IPS-NIHi11 (cell line): ENCODE data around the gene SAXO1.
"Not testable (repeated sequence)": the region's sequence is repeated elsewhere in the genome, so short reads cannot be mapped to it uniquely, and the experiment has no call there.

Experiments used
- DNase-seq: peaks from one replicate; pipeline ENCODE4 v3.0.0; 2012; ENCODE audit warnings: mixed read lengths, low spot score

The SAXO1 gene

DNA sequence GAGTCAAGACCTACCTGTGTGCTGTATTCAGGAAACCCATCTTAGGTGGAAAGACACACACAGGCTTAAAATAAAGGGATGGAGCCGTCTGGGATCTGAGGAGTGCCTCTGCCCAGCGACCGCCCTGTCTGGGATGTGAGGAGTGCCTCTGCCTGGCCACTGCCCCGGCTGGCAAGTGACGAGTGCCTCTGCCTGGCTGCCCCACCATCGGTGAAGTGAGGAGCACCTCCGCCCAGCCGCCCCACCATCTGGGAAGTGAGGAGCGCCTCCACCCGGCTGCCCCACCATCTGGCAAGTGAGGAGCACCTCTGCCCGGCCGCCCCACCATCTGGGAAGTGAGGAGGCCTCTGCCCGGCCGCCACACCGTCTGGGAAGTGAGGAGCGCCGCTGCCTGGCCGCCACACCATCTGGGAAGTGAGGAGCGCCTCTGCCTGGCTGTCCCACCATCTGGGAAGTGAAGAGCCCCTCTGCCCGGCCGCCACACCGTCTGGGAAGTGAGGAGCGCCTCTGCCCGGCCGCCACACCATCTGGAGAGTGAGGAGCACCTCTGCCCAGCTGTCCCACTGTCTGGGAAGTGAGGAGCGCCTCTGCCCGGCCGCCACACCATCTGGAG, 33.7 kb downstream of the SAXO1 start:
- no peak for DNase-seq

DNA sequence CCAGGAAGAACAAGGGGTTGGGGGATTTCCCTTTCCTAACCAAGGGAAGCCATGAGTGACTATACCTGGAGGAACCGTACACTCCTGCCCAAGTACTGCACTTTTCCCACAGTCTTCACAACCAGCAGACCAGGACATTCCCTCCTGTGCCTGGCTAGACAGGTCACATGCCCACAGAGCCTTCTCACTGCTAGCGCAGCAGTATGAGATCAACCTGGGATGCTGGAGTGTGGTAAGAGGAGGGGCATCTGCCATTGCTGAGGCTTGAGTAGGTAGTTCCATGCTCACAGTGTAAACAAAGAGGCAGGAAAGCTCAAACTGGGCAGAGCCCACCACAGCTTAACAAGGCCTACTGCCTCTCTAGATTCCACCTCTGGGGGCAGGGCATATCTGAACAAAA, 35.9 kb downstream of the SAXO1 start:
- DNase-seq, result no peak

DNA sequence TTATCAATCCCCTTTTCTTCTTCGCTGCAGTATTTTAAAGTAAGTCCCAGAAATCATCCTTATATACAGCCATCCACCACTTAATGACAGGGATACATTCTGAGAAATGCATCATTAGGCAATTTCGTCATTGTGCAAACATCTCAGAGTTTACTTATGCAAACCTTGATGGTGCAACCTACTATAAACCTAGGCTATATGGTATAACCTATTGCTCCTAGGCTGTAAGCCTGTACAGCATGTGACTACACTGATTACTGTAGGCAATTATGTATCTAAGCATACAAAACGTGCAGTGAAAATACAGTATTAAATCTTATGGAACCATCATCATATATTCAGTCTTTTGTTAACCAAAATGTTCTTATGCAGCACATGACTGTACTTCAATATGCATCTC, 36.8 kb downstream of the SAXO1 start:
- DNase-seq, result no peak

DNA sequence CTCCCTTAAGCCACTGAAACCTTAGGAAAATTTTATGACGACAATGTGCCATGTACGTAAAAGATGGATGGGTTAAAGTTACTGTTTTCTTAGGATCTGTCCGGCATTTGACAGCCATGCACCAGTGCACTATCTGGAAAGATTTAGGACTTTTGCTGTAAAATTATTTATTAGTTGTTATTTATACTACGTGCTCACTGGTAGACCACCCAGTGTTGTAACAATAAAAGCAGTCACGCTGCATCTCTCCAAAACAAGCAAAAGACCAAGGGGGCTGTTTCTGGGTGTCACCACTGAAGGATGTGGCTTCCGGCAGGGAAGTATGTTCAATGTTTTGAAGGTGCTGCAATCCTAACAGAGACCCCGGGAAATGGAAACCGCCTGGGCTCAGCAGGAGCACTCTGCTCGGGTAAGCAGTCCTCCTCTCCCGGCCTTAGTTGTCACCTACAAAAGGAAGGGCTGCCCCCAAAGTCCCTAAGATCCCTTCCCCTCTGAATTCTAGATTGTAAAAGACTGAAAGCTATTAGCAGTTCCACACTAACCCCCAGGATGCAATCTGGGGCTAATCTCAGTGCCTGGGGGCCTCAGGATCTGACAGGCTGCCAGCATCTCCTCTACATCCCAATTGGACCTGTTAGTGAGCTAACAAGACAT, 38.6 kb downstream of the SAXO1 start:
- DNase-seq, result no peak

DNA sequence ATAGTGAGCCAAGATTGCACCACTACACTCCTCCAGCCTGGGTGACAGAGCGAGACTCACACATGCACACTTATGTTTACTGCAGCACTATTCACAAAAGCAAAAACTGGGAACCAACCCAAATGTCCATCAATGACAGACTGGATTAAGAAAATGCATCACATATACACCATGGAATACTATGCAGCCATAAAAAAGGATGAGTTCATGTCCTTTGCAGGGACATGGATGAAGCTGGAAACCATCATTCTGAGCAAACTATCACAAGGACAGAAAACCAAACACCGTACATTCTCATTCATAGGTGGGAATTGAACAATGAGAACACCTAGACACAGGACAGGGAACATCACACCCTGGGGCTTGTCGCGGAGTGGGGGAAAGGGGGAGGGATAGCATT, 41.8 kb downstream of the SAXO1 start:
- DNase-seq, result not testable (repeated sequence)

DNA sequence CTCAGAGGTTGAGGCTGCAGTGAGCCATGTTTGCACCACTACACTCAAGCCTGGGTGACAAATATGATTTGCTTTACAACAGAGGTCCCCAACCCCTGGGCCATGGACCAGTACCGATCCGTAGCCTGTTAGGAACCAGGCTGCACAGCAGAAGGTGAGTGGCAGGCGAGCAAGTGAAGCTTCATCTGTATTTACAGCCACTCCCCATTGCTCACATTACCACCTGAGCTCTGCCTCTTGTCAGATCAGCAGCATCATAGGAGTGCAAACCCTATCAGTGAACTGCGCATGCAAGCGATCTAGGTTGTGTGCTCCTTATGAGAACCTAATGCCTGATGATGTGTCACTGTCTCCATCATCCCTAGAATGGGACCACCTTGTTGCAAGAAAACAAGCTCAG, 42.5 kb downstream of the SAXO1 start:
- DNase-seq, result no peak

DNA sequence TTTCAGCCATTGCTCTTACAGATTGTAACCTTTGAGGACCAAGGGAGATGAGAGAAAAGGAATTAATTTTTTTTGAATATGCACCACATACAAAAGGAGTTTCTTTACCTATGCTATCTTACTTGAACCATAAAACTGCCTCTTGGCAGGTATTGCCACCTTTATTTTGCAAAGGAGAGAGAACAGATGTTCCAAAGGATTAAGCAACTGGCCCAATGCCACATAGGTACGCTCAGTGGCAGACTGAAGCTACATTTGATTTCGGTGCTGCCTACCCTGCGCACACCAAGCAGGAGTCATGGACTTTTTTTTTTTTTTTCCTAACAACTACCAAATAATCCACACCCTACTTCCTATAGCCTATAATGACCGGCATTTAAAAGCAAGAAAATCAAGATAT, 43.1 kb downstream of the SAXO1 start:
- no peak for DNase-seq

DNA sequence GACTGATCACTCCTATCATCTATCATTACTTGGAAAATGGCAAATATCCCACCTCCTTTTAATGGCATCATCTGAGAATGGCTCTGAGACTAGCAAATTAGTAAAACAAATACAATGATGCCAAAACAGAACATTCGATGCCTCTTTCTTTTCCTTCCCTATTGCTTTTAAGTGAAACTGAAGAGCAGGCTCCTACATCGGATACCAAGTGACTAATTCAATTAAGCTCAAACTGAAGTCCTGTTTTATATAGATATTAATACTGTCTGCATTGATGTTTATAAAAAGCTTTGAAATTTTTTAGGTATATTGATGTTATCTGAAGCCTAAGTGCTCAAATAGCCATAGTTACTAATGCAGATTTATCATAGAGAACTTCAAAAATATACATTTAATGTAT, 43.9 kb downstream of the SAXO1 start:
- no peak for DNase-seq

DNA sequence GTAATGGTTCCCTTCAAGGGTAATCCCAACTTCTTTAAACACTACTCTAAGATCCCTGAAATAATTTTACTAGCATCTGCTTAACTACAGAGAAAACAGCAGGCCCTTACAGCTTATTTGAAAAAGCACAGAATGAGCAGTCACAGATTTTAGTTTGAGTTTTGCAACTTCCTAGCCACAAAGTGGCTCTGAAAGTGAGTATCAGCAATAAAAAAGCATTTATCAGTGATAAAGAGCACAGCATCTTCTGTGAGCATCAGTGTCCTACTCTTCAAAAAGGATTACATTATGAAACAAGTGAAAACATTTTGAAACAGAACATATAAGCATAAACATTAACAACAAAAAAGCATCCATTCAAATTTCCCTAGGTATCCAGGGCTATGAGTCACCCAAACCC, 45.0 kb downstream of the SAXO1 start:
- DNase-seq, result no peak

DNA sequence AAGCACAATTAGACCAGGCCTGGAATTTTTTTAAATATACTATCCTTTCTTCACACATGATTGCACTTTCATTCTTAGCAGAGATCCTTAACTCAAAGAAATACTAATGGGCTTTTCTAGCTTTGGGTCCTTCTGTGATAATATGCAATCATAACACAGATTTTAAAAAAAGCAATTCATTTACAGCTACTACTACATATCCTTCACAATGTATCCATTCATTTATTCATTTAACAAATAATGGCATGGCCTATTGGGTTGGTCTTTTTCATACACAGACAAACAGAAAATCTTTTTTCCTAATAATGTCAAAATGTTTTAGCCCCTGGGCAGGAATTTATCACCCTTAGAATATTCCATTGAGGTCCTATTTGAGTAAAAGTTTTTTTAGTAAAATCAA, 47.0 kb downstream of the SAXO1 start:
- DNase-seq, result no peak

DNA sequence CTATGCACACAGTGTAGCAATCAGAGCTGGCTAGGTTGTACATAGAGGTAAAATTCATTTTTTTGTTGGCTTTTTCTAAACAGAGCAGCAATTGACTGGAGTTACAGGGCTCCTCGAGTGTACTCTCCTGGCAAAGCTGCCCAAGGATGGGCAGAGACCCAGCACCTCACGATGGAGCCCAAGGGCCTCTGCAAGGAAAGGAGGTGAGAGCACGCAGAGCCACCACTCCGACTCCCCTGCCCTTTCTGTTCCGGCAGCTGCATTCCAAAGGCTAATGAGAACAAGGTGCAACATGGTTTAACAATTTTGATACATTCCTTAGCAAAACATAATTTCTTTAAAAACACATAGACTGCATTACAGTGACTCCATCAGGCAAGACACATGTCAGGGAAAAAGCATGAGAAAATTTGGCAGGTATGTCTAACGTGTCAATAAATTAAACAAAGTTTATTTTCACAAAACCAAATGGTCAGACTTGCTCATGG, 47.5 kb downstream of the SAXO1 start:
- DNase-seq, result no peak

DNA sequence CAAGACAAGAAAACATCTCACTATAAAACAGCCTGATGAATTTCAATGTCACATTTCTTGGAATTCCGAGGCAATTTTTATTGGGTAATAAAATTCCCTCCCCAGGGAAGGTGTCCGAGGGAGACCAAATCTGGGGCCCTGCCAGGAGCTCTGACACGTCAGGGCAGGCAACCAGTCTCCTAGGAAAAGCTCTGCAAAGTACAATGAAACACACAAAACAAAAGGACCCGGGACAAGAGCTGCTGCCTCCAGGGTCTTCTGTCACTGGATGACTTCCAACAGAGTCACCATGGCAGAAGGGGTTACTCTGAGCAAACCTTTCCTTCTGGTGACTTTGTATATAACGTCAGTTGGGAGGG, 50.8 kb downstream of the SAXO1 start:
- no peak for DNase-seq

DNA sequence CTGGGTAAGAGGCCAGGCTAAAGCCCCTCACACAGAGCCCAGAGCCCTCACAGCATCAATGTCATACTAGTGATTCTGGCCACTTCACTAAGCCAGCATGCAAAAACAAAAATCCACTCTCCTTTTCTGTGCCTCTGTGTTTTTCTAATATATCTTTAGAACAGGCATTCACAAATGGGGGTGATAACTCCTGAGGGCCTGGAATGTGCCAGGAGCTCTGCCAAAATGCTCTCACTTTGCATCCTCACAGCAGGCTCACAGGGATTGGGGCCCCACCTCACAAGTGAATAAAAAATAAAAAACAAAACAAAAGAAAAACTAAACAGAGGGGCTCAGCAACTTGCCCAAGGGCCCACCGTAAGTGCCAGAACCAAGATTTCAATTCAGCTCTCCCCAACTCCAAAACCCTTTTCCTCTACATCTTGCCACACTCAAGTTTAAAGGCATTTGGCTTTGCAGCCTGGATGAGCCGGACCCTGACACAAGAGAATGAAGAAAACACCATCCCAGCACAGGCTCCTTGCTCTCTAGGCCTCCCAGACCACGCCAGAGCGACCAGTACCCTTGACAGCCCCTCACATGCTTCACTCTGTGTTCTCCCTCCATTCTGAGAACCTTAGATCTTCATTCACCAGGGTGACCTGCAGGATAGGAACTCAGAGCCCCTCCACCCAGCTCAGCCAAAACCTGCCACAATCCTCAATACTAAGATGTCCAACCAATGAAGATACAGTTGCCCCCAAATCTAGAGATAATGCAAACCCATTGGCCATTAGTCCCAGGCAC, 51.3 kb downstream of the SAXO1 start:
- no peak for DNase-seq

DNA sequence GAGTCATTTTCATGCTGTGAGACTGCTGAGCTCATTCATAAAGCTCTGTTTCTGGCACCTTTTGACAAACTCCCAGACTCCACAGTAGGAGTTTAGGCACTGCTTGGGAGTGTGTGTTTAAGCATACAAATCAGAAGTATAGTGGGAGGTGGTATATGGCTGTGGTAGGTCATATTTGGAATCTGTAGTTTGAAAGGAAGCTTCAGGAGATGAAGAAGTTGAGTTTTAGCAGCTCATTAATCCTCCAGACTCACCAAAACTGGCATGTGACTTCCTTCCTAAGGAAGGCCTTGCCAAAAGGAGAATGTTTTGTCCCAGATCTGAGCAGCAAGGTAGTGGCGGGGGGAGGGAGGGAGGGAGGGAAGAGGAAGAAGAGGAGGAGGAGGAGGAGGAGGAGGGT, 52.8 kb downstream of the SAXO1 start:
- no peak for DNase-seq

DNA sequence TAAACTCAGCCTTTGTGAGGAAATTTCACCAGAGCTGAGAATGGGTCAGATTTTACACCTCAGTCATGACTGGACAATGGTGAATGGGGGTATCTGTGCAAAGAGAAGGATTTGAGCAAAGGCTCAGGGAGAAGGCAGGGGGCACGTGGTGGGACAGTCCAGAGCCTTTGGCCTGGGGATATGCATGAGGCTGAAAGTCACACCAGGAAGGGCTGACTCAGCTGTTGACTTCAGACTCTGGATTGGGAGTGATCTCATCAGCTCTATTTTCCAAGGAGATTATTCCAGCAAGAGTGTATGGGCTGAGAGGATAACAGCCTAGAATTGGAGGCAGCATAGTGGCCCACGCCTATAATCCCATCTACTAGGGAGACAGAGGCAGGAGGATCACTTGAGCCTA, 53.6 kb downstream of the SAXO1 start:
- no peak for DNase-seq

DNA sequence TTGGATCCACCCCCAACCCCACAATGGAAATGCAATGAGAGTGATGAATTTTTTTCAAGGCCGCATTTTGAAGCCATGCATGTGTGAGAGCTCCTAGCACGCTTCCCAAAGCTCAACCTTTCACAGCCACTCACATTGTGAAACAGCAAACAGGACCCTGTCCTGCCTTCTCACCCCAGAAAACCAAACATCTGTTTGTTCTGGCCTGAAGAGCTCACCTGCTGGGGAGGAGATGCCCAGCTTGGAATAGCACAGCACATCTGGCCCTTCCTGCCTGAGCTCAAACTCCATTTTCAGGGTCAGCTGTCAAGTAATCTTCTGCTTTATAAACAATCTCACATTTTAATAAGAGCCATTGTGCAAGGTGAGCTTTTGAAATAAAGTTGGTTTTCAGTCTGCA, 54.8 kb downstream of the SAXO1 start:
- DNase-seq, result no peak

DNA sequence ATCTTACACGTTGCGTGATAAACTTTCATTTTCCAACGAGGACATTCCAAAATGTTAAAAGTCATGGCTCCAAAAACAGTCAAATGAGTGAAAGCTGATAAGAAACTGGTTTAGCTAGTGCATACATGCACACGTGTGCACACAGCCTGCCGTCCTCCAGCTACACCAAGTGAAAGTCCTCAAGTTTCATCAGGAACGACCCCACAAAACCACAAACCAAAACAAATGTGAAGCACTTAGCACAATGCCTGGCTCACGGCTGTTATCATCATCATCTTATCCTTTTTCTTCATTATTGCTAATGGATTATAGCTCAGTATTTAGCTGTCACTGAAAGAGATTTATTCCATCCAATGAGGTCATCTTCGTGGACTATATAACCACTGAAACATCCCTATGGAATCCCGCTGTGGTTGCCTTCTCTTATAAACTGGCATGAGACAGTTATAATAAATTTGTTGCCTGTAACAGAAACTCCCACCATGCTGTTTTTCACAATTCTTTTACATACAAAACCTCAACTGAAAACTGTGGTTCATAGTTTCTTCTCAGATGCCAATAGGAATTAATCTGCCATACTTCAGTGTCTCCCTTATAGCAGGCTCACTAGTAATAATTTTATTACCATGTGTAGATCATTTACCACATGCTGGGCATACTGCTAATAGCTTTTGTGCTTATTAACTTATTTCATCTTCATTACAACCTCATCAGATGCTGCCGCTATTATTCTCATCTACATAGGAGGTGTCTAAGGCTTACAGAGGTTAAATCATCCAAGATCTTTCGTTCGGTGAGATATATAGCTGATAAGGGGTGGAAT, 56.1 kb downstream of the SAXO1 start:
- DNase-seq, result no peak

DNA sequence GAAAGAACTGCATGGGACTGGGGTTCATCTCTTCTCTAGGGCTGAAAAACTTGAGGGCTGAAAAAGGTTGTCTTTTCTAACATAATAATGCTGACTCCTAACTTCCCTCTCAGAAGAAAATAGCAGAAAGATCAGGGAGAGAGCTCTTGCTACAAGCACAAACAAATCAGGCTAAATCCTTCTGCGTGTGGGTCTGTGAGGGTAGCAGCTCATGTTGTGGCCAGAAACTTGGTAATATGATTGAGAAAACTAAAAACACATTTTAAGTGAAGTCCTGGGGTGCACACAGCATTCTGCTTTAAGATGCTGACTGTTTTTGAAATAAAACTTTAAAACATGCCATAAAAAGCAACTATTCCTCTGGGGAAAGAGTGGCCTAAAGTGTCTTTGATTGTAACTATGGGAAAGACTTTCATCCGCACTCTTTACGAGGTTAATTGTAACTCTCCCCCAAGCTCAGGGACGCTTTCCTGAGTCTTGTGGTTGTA, 56.7 kb downstream of the SAXO1 start:
- DNase-seq, result no peak

DNA sequence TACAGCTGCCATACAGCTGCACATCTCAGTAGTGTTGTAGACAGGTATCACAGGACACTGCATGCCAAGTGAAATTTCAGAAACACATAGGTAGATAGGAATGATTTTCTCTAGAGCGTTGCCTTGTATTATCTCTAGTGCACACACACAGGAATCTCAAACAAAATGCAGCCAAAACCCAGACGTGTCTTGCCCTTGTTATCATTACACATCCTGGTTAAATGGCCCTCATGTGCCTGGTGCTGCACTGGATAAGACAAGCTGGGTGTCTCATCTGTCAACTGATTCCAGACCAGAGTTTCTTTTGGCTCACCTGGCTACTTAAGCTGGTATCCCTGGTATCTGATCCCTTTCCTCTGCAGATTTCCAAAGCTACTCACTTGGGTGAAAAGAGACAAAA, 59.7 kb downstream of the SAXO1 start:
- no peak for DNase-seq

DNA sequence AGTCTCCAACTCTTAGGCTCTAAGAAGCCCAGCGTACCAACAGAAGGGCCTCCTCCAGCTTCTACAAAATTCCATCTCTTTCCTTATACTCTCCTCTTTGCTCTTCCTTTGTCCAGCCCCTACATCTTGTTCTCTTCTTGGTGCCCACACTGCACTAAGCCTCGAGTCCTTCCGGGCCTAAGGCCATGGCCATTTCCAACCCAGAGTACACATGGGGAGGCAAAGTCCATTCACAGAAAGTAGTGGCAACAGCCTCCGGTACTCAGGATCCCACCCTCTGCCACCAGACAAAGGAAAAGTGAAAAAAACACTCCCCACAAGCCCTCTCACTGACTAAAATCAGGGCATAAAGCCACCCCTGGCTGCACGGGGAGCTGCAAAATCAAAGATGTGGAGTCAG, 60.3 kb downstream of the SAXO1 start:
- no peak for DNase-seq

DNA sequence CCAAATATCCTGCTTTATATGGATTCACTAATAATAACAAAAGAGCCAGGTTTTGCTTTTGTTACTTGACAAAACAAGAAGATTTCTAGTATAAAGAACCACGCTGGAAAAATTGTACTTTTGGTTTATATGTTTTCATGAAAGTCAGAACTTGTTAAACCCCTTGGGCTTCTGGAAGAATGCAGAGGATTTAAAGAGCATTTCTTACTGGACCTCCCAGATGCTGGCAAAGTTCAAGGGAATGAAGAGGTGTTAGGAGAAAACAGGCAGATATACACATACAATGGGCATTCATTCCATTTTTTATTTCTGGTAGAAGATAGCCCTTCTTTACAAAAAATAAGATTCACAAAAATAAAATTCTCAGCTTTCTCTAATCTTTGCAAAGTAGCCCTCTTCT, 61.1 kb downstream of the SAXO1 start:
- DNase-seq, result no peak

DNA sequence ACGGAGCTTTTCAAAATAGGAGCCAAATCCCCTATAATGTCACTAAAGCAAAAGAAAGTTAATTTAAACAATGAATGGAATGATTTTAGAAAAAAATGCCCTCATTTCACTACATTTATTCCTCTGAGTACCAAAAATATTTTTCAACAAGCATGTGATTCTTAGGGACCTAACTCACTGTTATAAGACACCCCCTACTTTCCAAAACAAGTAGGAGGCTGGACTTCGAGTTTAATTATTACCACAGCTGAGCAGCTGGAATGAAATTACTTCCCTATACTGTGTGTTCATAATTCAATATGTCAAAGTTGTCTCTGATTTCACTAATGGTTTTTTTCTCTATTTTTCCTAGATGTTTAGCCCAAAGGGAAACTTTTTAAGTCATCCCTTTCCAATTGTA, 61.6 kb downstream of the SAXO1 start:
- DNase-seq, result no peak
